Endothelial cell of coronary artery (primary cell): ENCODE results near the gene TMEM213. TPM values are rescaled to one million over a fixed set of nuclear protein-coding genes. Genes with fewer than 3 reads are reported as not detected.

ENCODE experiments used
- total RNA-seq: library from RNA; depleted of rRNA; stranded (reverse); fragments of >200 nt; gene quantifications from 2 replicates; pipeline ENCODE4 v1.2.3, GENCODE V29; 2014

Gene TMEM213
- not detected in 2 replicates for total RNA-seq

GRCh38 chr7:138797715-138798320 lies at the start of gene TMEM213, which contains the start of gene ATP6V0A4:
Gene TMEM213 (plus strand): TSS chr7:138797994. CDS start chr7:138798105, 111 bp downstream.
Gene ATP6V0A4 (minus strand): TSS chr7:138798196. CDS start chr7:138771247, 26,949 bp downstream.

Other genes starting within 250 kb of the TMEM213 start
- not detected in 2 replicates for gene SVOPL, start 96.6 kb upstream of the TMEM213 start, total RNA-seq
- gene ATP6V0A4, start 202 bp downstream of the TMEM213 start, total RNA-seq, result 0.18 TPM in 1 of 2 replicates, not detected in the other
- 2.3 TPM in 2 replicates for gene KIAA1549, start 183.4 kb downstream of the TMEM213 start, total RNA-seq
- 8.9 and 19.9 TPM in 2 replicates for gene ZC3HAV1L, start 238.0 kb downstream of the TMEM213 start, total RNA-seq